Mononuclear cell (primary cell): ENCODE data around the gene EXTL1. TPM values are rescaled to one million over a fixed set of nuclear protein-coding genes. Genes with fewer than 3 reads are reported as not detected.

Experiments
- H3K27me3 ChIP-seq: 2 replicates; pipeline ENCODE4 v1.6.0; 2011; ENCODE audit warnings: low read length, control low read depth; ENCODE audit not compliant: insufficient read depth
- H3K4me1 ChIP-seq: 2 replicates; pipeline ENCODE4 v1.5.1; 2011; ENCODE audit warnings: mild to moderate bottlenecking, low read length, control low read depth; ENCODE audit not compliant: insufficient read depth
- H3K4me3 ChIP-seq: 2 replicates; pipeline ENCODE4 v1.5.1; 2011; ENCODE audit warnings: mild to moderate bottlenecking, low read length, moderate library complexity
- H3K9me3 ChIP-seq: 2 replicates; pipeline ENCODE4 v1.5.1; 2011; ENCODE audit warnings: low read depth, mild to moderate bottlenecking, control low read depth, low read length
- total RNA-seq: library from RNA; depleted of rRNA; stranded (reverse); fragments of >200 nt; gene quantifications from one replicate; pipeline ENCODE4 v1.2.3, GENCODE V29; 2012

The EXTL1 gene
- total RNA-seq, 1 donor: under 0.01 TPM

GRCh38 chr1:26079960-26080814, 58.6 kb downstream of the EXTL1 start:
- Histone ChIP-seq H3K9me3 (no peaks in the 10 kb centered on the region), H3K4me1 (no peaks in the 10 kb centered on the region), H3K27me3 (no peaks in the 10 kb centered on the region), H3K4me3 (no peak overlapping the region)

GRCh38 chr1:26081267-26082019, 59.9 kb downstream of the EXTL1 start:
- H3K4me3 ChIP-seq: no peak overlapping the region
- H3K27me3 ChIP-seq: no peaks in the 10 kb centered on the region
- H3K9me3 ChIP-seq: no peaks in the 10 kb centered on the region
- no peaks in the 10 kb centered on the region for H3K4me1 ChIP-seq

- Histone ChIP-seq H3K9me3 (no peaks in the 10 kb centered on the region), H3K4me3 (no peak overlapping the region), H3K27me3 (no peaks in the 10 kb centered on the region), H3K4me1 (no peaks in the 10 kb centered on the region)
These were observed 60.4 kb downstream of the EXTL1 start for GRCh38 chr1:26082020-26082350.

GRCh38 chr1:26083208-26083607, 61.6 kb downstream of the EXTL1 start:
- Histone ChIP-seq H3K9me3 (no peaks in the 10 kb centered on the region), H3K4me1 (no peaks in the 10 kb centered on the region), H3K27me3 (no peaks in the 10 kb centered on the region), H3K4me3 (no peak overlapping the region)

GRCh38 chr1:26084091-26084561, 62.6 kb downstream of the EXTL1 start:
- Histone ChIP-seq H3K4me1 (no peaks in the 10 kb centered on the region), H3K27me3 (no peaks in the 10 kb centered on the region), H3K4me3 (no peak overlapping the region), H3K9me3 (no peaks in the 10 kb centered on the region)

GRCh38 chr1:26084844-26085243, 63.3 kb downstream of the EXTL1 start:
- Histone ChIP-seq H3K27me3 (no peaks in the 10 kb centered on the region), H3K4me3 (no peak overlapping the region), H3K9me3 (no peaks in the 10 kb centered on the region), H3K4me1 (no peaks in the 10 kb centered on the region)

Other genes starting within 250 kb of the EXTL1 start
- gene SELENON, start 221.6 kb upstream of the EXTL1 start, total RNA-seq: 13.4 TPM
- gene MTFR1L, start 201.8 kb upstream of the EXTL1 start, total RNA-seq: 17.0 TPM
- gene AUNIP, start 162.3 kb upstream of the EXTL1 start, total RNA-seq: 0.94 TPM
- 3.5 TPM for gene PAQR7, start 146.1 kb upstream of the EXTL1 start, total RNA-seq
- gene STMN1, start 115.4 kb upstream of the EXTL1 start, total RNA-seq: 6.4 TPM
- 5.8 TPM for gene PAFAH2, start 23.7 kb upstream of the EXTL1 start, total RNA-seq
- gene SLC30A2, start 24.3 kb downstream of the EXTL1 start, total RNA-seq: not detected
- gene TRIM63, start 45.9 kb downstream of the EXTL1 start, total RNA-seq: not detected
- 19.3 TPM for gene PDIK1L, start 90.0 kb downstream of the EXTL1 start, total RNA-seq
- gene FAM110D, start 137.3 kb downstream of the EXTL1 start, total RNA-seq: not detected
- not detected for gene C1orf232, start 147.2 kb downstream of the EXTL1 start, total RNA-seq
- gene ZNF593, start 148.1 kb downstream of the EXTL1 start, total RNA-seq: 5.4 TPM
- not detected for gene ZNF593OS, start 150.1 kb downstream of the EXTL1 start, total RNA-seq
- 0.42 TPM for gene CNKSR1, start 155.7 kb downstream of the EXTL1 start, total RNA-seq
- gene CATSPER4, start 168.8 kb downstream of the EXTL1 start, total RNA-seq: not detected
- 12.9 TPM for gene CEP85, start 212.4 kb downstream of the EXTL1 start, total RNA-seq